Amygdala (tissue), 56 donors: ENCODE data around the gene RNU1-4.
"Not testable (repeated sequence)": the region's sequence is repeated elsewhere in the genome, so short reads cannot be mapped to it uniquely, and the experiment has no call there.

Experiments
- DNase-seq, 56 donors: peaks; one replicate each; lab custom pipeline; 2025; lab: John Stamatoyannopoulos, UW

The RNU1-4 gene

DNA sequence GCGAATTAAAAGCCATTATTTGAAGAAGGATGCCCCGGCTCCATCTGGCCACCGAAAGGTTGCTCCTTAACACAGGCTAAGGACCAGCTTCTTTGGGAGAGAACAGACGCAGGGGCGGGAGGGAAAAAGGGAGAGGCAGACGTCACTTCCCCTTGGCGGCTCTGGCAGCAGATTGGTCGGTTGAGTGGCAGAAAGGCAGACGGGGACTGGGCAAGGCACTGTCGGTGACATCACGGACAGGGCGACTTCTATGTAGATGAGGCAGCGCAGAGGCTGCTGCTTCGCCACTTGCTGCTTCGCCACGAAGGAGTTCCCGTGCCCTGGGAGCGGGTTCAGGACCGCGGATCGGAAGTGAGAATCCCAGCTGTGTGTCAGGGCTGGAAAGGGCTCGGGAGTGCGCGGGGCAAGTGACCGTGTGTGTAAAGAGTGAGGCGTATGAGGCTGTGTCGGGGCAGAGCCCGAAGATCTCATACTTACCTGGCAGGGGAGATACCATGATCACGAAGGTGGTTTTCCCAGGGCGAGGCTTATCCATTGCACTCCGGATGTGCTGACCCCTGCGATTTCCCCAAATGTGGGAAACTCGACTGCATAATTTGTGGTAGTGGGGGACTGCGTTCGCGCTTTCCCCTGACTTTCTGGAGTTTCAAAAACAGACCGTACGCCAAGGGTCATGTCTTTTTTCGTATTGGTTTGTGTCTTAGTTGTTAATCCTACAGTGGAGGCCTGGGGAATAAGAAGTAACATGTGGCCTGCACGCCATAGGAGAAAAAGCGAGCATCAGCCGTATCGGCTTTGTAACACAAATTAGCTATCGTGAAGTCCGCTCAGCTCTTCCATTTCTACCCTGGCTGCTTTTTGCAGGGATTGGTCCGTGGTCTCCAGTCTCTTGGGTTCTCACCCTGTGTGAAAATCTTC lies at the start of gene RNU1-4:
Gene RNU1-4, plus strand, starts transcription at position 470 of the 918 bp plus-strand sequence.
- not testable (repeated sequence) for DNase-seq

DNA sequence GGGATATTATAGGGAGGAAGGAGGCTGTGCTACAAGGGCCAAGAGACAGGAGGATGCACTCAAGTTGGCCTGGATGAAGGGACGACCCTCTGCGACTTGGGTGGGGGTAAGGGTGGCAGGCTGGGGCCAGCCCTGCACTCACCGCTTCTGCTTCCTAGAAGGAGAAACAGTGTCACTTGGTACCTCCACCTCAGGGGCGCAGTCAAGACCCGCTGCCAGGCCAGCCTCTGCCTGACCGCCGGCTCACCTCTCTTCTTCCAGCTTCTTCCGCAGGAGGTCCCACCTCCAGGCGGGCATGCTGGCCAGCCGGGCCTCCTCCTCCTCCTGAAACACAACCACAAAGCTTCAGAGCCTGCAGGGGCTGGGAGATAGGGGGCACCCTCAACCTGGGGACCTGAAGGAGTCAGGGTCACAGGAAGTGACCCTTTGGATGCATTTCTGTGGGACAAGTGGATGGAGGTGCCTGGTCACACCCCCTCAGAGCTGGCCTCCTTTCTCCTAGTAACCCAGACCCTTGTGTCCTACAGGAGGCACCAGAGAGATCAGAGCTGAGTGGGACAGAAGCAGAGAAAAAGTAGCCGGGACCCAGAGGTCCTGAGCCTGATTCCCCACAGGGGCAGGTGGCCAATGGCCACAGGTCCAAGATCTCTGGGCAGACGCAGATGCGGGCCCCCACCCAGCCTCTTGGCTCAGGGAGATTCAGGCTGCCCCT lies 49.2 kb upstream of the RNU1-4 start:
- not testable (repeated sequence) for DNase-seq

DNA sequence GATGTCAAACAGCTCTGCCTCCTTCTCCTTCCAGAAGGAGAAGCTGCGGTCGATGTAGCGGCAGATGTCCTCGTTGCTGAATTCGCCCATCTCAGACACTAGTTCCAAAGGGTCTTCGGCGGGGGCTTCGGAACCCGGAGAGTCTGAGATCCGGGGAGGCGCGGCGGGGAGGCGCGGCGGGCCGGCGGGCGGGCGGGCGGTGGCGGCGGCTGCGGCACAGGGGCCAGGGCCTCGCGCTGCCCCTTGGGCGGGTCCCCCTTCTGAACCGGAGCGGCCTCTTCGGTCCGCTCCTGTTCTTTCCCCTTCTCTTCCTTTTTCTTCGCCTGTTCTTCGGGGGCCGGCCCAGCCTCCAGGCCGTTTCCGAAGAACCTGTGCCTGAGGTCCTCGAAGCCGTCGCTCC lies 48.0 kb upstream of the RNU1-4 start:
- DNase-seq: not testable (repeated sequence)

DNA sequence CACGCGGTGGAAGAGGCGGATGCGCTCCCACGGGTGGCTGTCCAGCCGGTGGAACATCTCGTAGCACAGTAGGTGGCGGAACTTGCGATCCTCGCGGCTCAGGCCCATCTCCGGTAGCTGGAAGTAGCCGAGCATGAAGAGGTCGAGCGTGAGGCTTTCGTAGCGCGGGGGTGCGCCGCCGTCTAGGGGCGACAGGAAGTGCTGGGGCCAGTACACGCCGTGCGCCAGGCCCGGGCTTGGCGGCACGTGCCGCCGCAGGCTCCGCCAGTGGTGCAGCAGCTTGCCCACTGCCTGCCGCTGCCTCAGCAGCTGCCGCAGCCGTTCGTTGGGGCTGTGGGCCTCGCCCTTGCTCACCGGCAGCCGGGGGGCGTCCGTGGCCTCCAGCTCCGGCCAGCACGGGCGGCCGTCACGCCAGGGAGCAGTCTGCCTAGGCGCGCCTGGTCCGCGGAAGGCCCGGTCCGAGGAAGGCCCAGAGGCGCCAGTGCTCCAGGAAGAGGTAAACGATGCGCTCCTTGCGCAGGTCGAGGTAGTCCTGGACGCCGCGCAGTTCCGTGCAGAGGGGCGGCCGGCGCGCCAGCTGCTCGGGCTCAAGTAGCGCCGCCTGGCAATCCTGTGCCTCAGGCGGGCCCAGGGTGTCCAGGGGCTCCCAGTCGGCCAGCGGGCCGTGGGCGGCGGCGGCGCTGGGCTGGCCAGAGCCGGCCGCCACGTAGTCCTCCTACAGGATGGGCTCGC lies 47.4 kb upstream of the RNU1-4 start:
- not testable (repeated sequence) for DNase-seq

DNA sequence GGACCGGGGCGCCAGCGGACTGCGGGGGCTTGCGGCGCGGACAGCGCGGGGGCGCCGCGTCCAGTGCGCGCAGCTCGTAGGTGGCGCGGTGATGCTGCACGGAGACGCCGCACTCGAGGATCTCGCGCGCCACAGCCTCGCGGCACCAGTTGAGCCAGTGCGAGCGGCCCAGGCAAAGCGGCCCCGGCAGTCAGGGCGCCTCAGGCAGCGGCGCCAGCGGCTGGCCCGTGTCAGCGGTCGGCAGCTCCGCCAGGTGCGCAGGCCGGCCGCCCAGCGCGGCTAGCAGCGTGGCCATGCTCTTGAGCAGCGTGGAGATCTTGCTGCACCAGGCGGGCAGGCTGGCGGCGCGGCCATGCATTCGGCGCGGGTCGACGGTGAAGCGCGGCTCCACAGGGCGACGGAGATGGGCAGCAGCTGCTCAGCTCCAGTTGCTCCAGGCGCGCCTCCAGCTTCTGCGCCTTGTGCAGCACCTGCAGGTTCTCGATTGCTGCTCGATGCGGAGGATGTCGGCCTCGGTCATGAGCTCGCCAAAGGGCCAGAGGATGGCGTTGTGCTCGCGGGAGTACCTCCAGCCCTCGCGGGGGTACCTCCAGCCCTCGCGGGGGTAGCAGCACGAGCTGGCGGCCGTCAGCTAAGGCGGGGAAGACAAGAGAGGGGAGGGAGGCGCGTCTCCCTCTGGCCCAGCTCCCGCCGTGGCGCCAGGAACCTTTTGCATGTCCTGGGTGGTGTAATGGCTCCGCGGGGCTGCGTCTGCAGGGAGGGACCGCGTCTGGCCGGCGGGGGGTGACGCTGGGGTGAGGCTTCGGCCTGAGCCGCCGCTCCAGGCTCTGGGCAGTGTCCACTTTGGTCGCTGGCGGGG lies 46.6 kb upstream of the RNU1-4 start:
- not testable (repeated sequence) for DNase-seq

DNA sequence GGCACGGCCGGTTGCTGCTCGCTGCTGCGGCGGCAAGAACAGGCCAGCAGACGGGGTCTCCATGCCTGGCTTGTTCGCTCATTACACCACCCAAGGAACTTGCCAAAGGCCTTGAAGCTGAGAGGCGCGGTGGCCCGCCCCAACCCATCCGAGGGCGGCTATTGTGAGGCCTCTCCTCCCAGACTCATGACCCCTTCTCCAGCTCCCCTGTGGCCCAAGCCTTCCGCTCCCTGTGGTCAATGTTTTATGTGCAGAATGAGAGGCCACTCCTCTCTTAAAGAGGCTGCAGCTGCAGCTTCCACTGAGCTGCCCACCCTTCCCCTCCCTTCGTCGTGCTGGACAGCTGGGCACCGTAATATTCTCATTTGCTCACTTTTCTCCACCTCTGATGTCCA lies 46.0 kb upstream of the RNU1-4 start:
- DNase-seq: not testable (repeated sequence)

DNA sequence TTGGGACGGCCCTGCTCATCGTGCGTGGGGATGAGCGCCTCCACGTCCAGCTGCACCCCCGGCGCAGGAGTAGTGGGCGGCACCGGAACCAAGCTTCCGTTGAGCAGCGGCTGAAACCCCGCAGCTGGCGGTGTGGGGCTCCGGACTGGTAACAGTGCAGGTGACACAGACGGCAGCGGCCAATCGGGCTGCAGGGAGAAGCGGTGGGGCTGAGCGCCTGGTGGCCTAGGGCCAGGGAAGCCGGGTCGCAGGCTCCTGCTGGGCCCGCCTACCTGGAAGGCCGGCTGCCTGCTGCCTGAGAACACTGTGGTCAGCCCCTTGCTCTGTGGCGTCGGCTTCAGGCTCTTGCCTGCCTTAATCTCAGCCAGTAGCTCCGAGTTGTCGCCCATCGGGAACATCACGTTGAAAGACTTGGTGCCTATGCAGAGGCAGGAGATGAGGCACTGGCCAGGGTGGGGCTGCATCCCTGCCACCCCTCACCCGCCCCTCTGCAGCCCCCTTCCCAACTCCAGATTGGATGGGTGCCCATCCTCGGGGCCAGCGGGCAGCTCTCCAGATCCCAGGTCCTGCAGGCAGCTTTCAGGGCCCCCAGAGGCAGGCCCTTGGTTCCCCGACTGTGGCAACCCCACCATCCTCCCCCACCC lies 43.7 kb upstream of the RNU1-4 start:
- DNase-seq: not testable (repeated sequence)

DNA sequence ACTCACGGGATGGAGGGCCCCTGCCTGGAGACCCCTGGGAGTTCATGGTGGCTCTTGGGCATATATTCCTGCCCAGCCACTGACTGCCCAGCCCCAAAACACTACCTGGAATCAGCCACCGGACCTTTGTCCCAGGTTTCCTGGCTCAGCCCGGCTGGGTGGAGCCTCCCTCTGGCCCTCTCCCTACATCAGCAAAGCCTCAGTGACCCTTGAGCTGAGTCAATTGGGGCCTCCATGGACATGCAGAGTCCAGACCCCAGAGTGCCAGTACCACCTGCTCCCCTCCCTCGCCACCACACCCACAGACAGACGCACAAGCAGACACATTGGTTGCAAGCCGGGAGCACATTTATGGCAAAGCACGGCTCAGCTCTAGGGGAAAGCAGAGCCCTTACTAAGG lies 43.2 kb upstream of the RNU1-4 start:
- not testable (repeated sequence) for DNase-seq

DNA sequence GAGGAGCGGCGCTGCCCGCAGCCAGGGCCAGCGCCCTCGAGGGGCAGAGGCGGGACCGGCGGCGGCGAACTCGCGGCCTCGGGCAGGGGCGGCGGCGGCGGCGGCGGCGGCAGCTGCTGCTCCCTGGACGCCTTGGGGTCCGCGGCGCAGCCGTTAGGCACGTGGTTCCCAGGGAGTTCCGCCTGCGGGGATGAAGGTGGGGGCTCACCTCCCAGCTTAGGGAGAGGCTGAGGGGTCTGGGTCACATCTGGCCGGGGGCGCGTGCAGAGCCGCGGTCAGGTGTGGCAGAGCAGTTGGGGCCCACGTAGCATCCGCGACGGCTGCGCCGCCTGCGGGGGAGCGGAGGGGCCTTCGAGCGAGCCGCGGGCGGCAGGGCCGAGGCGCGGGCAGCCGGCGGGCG lies 40.9 kb upstream of the RNU1-4 start:
- DNase-seq: not testable (repeated sequence)

DNA sequence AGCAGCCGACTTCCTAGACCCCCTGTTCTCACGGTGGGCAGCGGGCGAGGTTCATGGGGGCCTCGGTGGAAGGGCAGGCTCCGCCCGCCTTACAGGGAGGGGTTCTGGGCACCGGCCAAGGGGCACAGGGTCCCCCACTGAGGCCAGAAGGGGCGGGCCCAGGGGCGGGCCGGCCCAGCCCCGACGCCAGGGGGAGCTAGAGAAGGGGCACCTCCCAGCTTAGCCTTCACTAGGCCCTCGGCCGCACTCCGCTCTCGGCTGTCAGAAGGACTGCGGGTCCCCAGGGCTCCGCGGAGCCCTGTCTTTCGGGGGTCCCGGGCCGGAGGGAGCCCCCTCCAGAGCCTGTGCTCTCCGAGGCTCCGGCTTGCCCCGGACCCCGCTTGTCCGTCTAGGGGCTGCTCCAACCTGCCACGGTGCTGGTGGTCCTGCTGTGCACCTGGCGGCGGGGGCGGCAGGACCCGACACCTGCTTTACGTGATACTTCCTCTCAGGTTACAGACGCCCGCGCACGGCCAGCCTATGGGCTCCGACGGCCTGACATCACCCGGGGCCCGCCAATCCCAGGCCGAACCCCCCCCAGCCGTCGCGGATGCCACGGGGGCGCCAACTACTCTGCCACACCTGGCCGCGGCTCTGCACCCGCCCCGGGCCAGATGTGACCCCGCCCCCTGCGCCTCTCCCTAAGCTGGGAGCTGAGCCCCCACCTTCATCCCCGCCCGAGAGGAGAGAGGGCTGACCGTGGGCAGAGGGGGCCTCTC lies 40.0 kb upstream of the RNU1-4 start:
- not testable (repeated sequence) for DNase-seq

DNA sequence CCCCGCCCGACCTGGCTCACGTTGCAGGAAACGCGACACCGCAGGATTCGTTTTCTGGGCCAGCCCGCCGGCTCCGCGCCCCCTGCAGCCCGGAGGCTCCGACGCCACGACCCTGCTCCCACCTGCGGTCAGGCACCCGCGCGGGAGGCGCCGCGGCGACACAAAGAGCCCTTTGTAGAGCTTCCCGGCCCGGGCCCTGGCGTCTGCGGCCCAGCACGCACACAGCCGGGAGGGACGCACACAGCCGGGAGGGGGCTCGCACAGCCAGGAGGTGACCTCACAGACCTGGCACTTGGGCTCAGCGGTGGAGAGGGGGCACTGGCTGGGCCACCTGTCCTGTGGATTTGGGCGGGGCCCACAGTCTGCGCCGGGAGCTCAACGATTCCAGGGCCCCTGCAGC lies 39.1 kb upstream of the RNU1-4 start:
- not testable (repeated sequence) for DNase-seq

DNA sequence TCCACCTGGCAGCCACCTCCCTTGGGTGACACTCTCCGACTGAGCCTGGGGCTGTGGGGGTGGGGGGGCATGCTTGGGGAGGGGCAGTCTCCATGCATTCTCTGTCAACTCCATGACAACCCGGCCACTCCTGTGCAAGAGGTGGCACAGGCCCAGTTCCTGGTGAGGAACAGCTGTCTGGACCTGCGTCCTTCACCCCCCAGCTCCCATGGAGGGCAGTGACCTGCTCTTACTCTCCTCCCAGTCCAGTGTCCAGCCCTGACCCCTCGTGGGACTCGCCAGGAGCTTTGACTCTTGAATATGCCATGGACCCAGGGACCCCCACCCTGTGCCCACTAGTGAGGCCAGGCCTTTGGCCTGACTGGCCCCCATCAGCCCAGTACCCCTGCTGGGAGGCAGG lies 38.0 kb upstream of the RNU1-4 start:
- not testable (repeated sequence) for DNase-seq

DNA sequence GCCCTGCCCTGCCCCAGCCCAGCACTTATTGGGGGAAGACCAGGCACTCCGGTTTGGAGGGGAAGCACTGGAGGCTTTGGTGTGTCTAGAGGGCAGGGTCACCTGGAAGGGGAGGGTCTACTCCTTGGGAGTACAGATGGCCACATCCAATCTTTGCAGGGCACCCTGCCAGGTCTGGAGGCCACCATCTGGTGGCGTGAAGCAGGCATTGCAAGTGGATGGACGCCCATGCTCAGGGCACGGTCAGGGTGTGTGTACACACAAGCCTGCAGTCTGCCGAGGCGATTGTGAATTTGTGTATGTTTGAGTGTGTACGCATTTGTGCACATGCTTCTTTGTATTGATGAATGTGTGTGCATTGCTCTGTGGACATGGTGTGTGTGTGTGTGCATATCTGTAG lies 37.2 kb upstream of the RNU1-4 start:
- not testable (repeated sequence) for DNase-seq

DNA sequence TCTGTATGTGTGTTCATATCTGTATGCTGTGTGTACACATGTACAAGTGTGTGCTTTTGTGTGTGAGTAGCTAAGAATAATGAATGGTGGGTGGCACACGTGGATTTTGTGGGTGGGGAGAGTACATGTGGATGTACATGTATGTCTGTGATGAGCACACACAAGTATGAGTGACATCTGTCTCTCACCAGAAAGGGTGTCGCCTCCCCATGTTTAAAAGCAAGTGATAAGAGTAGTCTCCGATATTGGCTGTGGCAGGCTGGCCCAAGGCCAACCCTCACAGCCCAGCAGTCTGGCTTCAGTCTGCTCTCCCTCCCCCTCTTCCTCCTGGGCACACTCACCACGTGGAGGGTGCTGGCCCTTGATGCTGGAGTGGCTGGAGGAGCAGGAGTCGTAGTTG lies 36.7 kb upstream of the RNU1-4 start:
- not testable (repeated sequence) for DNase-seq

DNA sequence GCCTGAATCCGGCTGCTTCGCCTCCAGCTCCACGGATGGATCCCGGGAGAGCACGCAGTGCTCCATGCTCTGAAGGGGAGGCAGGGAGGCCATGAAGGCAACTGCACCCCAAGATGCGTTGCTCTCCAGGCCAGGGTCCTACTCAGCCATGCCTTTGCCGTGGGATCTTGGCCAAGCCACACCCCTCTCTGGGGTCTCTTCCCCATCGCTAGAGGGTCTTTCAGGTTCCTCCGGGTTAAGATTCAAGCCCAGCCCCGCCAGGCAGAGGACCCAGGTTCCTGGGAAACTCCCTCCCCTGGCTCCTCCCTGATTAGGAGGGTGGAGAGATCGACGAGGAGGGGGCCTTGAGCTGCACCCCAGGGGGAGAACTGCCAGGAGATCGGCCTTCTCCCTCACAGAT lies 36.2 kb upstream of the RNU1-4 start:
- not testable (repeated sequence) for DNase-seq

DNA sequence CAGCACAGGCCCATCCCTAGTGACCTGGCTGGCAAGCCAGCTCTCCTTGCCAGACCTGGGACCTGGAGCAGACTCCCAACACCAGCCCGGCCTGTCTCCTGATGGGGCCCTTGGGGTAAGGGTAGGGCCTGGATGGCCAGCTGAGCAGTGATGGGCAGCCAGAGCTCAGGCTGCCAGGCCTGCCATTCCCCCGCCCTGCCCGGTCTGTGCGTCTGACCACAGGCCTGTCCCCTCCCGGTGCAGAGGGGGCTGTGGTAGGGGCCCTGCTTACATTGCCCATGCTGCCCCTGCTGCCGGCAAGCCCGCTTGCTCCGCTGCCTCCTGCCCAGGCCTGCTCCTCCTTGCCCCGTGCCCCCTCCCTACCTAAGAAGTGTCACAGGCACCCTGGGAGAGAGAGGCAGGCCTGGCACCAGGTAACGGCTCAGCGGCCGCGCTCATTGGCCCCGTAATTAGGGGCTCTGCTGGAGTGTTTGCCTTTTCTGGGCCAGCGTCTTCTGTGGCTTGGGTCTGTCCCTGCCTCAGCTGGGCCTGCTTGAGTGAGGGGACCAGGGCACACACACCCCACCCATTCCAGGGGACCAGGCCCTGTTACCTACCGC lies 35.7 kb upstream of the RNU1-4 start:
- not testable (repeated sequence) for DNase-seq

DNA sequence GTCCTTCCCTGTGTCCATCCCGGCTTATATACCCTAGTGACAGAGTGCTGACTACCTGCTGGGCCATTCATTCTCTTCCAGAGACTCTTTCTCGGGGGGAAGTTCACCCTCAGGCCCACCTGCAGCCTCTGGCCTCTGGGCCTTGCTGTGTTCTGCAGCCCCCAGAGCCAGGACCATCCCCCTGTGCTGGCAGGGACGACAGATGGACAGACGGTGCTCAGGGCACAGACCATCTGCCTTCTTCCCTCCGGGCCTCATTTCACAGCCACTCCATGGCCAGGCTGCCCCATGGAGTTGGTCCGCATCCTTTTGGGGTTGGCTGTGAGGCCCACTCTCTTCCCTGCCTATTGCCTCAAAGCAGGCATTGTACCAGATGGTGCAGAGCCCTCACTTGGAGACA lies 34.0 kb upstream of the RNU1-4 start:
- not testable (repeated sequence) for DNase-seq
